Neural cell (in vitro differentiated cells): Measurements from ENCODE around the gene NRP1. TPM values are rescaled to one million over a fixed set of nuclear protein-coding genes. Genes with fewer than 3 reads are reported as not detected.

Experiments
- H2AFZ ChIP-seq: fragments of 200-600, 300-800 bp; sonication (generic), shearing (Covaris generic); 2 replicates; pipeline ENCODE4 v1.6.0; 2014; ENCODE audit warnings: low read depth, mild to moderate bottlenecking, antibody characterized with exemption, low read length, moderate library complexity
- H3F3A ChIP-seq: fragments of 200-600 bp; shearing (Covaris generic); 2 replicates; pipeline ENCODE4 v1.6.1; 2016; ENCODE audit warnings: mild to moderate bottlenecking, moderate library complexity, mixed read lengths, antibody characterized with exemption, low read length; ENCODE audit not compliant: insufficient read depth, poor library complexity, severe bottlenecking
- H3K27ac ChIP-seq: fragments of 200-600, 300-800 bp; sonication (generic), shearing (Covaris generic); 2 replicates; pipeline ENCODE4 v1.5.1; 2014; ENCODE audit warnings: mild to moderate bottlenecking, low read length, moderate library complexity
- H3K27me3 ChIP-seq: fragments of 300-800, 200-600 bp; sonication (generic), shearing (Covaris generic); 2 replicates; pipeline ENCODE4 v1.6.0; 2014; ENCODE audit warnings: mild to moderate bottlenecking, low read depth, low read length, moderate library complexity; ENCODE audit not compliant: insufficient read depth
- H3K36me3 ChIP-seq: fragments of 300-800, 200-600 bp; sonication (generic), shearing (Covaris generic); 2 replicates; pipeline ENCODE4 v1.5.1; 2014; ENCODE audit warnings: mild to moderate bottlenecking, antibody characterized with exemption, low read length, moderate library complexity; ENCODE audit not compliant: insufficient read depth
- H3K4me2 ChIP-seq: fragments of 300-800, 200-600 bp; sonication (generic), shearing (Covaris generic); 2 replicates; pipeline ENCODE4 v1.6.0; 2014; ENCODE audit warnings: mild to moderate bottlenecking, low read length
- H3K4me3 ChIP-seq: fragments of 300-800, 200-600 bp; sonication (generic), shearing (Covaris generic); 2 replicates; pipeline ENCODE4 v1.5.1; 2014; ENCODE audit warnings: mild to moderate bottlenecking, low read length, moderate library complexity
- H3K79me2 ChIP-seq: fragments of 200-600 bp; shearing (Covaris generic); replicated peaks from 2 replicates; pipeline ENCODE4 v1.6.0; 2014; ENCODE audit warnings: mild to moderate bottlenecking, low read length, moderate library complexity; ENCODE audit not compliant: insufficient read depth
- H3K9ac ChIP-seq: fragments of 300-800, 200-600 bp; sonication (generic), shearing (Covaris generic); 2 replicates; pipeline ENCODE4 v1.6.1; 2016; ENCODE audit warnings: mild to moderate bottlenecking, low read length, mixed read lengths
- H3K9me2 ChIP-seq: fragments of 200-600 bp; shearing (Covaris generic); 2 replicates; pipeline ENCODE4 v1.6.1; 2016; ENCODE audit warnings: mild to moderate bottlenecking, low read length, mixed read lengths; ENCODE audit not compliant: insufficient read depth
- H3K9me3 ChIP-seq: fragments of 200-600, 300-800 bp; sonication (generic), shearing (Covaris generic); 2 replicates; pipeline ENCODE4 v1.6.1; 2016; ENCODE audit warnings: mild to moderate bottlenecking, mixed run types, low read length, moderate library complexity, mixed read lengths
- H4K20me1 ChIP-seq: fragments of 200-600 bp; shearing (Covaris generic); 2 replicates; pipeline ENCODE4 v1.6.1; 2016; ENCODE audit warnings: mild to moderate bottlenecking, mixed run types; ENCODE audit not compliant: insufficient read depth
- EP300 ChIP-seq: fragments of 450-650 bp; conservative IDR thresholded peaks from 2 replicates; pipeline ENCODE4 v1.6.1; 2014; ENCODE audit warnings: antibody characterized with exemption, mild to moderate bottlenecking, moderate library complexity; ENCODE audit not compliant: poor library complexity, severe bottlenecking
- EZH2 ChIP-seq: fragments of 200-600, 300-800 bp; shearing (Covaris generic), sonication (generic); IDR thresholded peaks from 2 replicates; pipeline ENCODE4 v1.6.1; 2014; ENCODE audit warnings: antibody characterized with exemption, low read length, borderline replicate concordance, mild to moderate bottlenecking; ENCODE audit not compliant: insufficient read depth, poor library complexity, severe bottlenecking
- MXI1 ChIP-seq: fragments of 450-650 bp; conservative IDR thresholded peaks from 2 replicates; pipeline ENCODE4 v1.6.1; 2014; ENCODE audit warnings: antibody characterized with exemption, mild to moderate bottlenecking; ENCODE audit not compliant: poor library complexity, severe bottlenecking
- POLR2AphosphoS5 ChIP-seq: IDR thresholded peaks from 2 replicates; pipeline ENCODE4 v1.6.1; 2012
- RAD21 ChIP-seq: fragments of 450-650 bp; conservative IDR thresholded peaks from 2 replicates; pipeline ENCODE4 v1.6.1; 2014; ENCODE audit warnings: antibody characterized with exemption, mild to moderate bottlenecking, moderate library complexity
- REST ChIP-seq: IDR thresholded peaks from 2 replicates; pipeline ENCODE4 v1.6.1; 2012; ENCODE audit warnings: borderline replicate concordance
- SMC3 ChIP-seq: fragments of 450-650 bp; conservative IDR thresholded peaks from 2 replicates; pipeline ENCODE4 v1.6.1; 2014; ENCODE audit warnings: antibody characterized with exemption, mild to moderate bottlenecking, moderate library complexity; ENCODE audit not compliant: poor library complexity
- TAF1 ChIP-seq: IDR thresholded peaks from 2 replicates; pipeline ENCODE4 v1.6.1; 2012; ENCODE audit warnings: low read depth
- polyA plus RNA-seq: library from polyadenylated mRNA; depleted of rRNA; stranded (reverse); fragments of >200 nt; gene quantifications from 2 replicates; pipeline ENCODE4 v1.2.3, GENCODE V29; 2014
- TF ChIP-seq, protein P1 (sequence below): fragments of 450-650 bp; IDR thresholded peaks from 2 replicates; pipeline ENCODE4 v1.5.1; 2014; ENCODE audit warnings: antibody characterized with exemption, mild to moderate bottlenecking, moderate library complexity; ENCODE audit not compliant: poor library complexity, severe bottlenecking

NRP1 gene
- polyA plus RNA-seq, 1 donor from 2014 or later: 23.2 TPM

- H3K27me3 ChIP-seq: peaks cover 7% of the 10 kb centered on the region
- H3K9ac ChIP-seq: peak overlapping the region; percentile 81
Measured at GRCh38 chr10:33331379-33331694, 3.1 kb downstream of the NRP1 start.

DNA sequence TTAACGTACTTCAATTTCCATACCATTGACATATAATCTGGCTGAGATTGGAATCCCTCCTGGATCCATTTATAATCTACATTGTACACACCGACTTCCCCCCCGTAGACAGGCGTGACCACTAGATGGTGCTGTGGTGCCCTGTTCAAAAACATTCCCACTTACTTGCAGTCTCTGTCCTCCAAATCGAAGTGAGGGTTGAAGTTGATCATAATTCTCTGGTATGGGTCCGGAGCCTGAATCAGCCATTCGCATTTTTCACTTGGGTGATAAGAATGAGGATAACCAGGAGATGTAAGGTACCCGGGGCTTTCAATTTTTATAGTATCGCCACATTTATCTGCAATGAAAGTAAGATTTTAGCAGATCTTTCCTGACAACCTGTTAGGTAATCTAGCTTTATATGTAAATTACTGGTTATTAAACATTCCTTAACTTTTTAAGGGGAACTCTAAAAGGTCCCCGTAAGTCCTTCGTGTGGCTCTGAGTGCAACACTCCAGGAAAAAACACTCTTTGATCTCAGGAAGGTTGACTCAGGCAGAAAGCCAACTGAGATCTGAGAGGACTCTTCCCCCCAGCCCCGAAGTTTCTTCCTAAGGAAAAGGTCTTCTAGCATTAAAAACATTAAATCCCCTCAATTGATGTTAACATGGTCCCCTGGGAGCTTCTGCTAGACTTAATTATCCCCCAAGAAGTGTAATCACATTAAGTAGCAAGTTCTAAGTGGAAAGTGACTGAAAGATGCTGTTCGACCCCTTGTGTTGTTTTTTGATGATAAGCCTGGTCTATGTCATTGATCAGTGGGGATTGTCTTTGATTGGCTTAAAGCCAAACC, 3.7 kb downstream of the NRP1 start:
- peaks cover 1% of the 10 kb centered on the region for H3K27me3 ChIP-seq

More at GRCh38 chr10:33331379-33331694, 3.1 kb downstream of the NRP1 start:
- TF ChIP-seq POLR2AphosphoS5 (no peak), RAD21 (no peak), EZH2 (no peak)
- peaks cover 80% of the 10 kb centered on the region for H3K79me2 ChIP-seq
- peak overlapping the region; percentile 85 for H3K4me3 ChIP-seq
- no peaks in the 10 kb centered on the region for H3F3A ChIP-seq
- no peaks in the 10 kb centered on the region for H3K9me2 ChIP-seq
- no peaks in the 10 kb centered on the region for H3K36me3 ChIP-seq
- no peaks in the 10 kb centered on the region for H3K9me3 ChIP-seq
- H3K27ac ChIP-seq: peak overlapping the region; percentile 1
- H2AFZ ChIP-seq: no peak overlapping the region
- peak overlapping the region; percentile 66 for H3K4me2 ChIP-seq
- H4K20me1 ChIP-seq: no peaks in the 10 kb centered on the region

More for the DNA sequence above, 3.7 kb downstream of the NRP1 start:
- H3K9me2 ChIP-seq: no peaks in the 10 kb centered on the region
- no peaks in the 10 kb centered on the region for H3K9me3 ChIP-seq
- H3K36me3 ChIP-seq: no peaks in the 10 kb centered on the region
- H3F3A ChIP-seq: no peaks in the 10 kb centered on the region
- H3K79me2 ChIP-seq: peaks cover 85% of the 10 kb centered on the region
- TF ChIP-seq MXI1 (no peak), REST (peak; percentile 19), RAD21 (peak; percentile 94), SMC3 (peak; percentile 91), EP300 (no peak), TAF1 (no peak)
- TF ChIP-seq, protein P1, sequence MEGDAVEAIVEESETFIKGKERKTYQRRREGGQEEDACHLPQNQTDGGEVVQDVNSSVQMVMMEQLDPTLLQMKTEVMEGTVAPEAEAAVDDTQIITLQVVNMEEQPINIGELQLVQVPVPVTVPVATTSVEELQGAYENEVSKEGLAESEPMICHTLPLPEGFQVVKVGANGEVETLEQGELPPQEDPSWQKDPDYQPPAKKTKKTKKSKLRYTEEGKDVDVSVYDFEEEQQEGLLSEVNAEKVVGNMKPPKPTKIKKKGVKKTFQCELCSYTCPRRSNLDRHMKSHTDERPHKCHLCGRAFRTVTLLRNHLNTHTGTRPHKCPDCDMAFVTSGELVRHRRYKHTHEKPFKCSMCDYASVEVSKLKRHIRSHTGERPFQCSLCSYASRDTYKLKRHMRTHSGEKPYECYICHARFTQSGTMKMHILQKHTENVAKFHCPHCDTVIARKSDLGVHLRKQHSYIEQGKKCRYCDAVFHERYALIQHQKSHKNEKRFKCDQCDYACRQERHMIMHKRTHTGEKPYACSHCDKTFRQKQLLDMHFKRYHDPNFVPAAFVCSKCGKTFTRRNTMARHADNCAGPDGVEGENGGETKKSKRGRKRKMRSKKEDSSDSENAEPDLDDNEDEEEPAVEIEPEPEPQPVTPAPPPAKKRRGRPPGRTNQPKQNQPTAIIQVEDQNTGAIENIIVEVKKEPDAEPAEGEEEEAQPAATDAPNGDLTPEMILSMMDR: peak; percentile 90
- H3K9ac ChIP-seq: peak overlapping the region; percentile 81
- no peak overlapping the region for H2AFZ ChIP-seq
- peak overlapping the region; percentile 66 for H3K4me2 ChIP-seq
- H3K4me3 ChIP-seq: peak overlapping the region; percentile 85
- H3K27ac ChIP-seq: peak overlapping the region; percentile 1
- H4K20me1 ChIP-seq: no peaks in the 10 kb centered on the region
